Measurements from ENCODE around the gene MRPS9. TPM values are rescaled to one million over a fixed set of nuclear protein-coding genes. Genes with fewer than 3 reads are reported as not detected.

The MRPS9 gene
- total RNA-seq, 4 donors from 2014 or later: 34.9 to 79.5 (median 38.6) TPM

GRCh38 chr2:105110295-105110829 lies 72.5 kb downstream of the MRPS9 start:
- TF ChIP-seq POLR2A (IDR thresholded peaks at IDR 0.05) (no peak), CTCF (IDR thresholded peaks at IDR 0.05 in 4 of 5, conservative IDR thresholded peaks at IDR 0.05 in 1 of 5) (no peak)
- no peaks in the 10 kb centered on the region for H3K4me1 ChIP-seq
- in situ Hi-C loops (cut with MboI; ENCODE audit: low sequenced_read_pairs in 4 of 4): loop anchor here (5.0 to 10.0 kb wide), 3 partner anchors 124 to 132 kb away; partner anchors contain the start of gene GPR45 (in 2 of the 4)

GRCh38 chr2:105111365-105112150 lies 73.7 kb downstream of the MRPS9 start:
- no peaks in the 10 kb centered on the region for H3K27me3 ChIP-seq
- ATAC-seq: no peak
- no peak overlapping the region for H3K4me3 ChIP-seq
- TF ChIP-seq CTCF (IDR thresholded peaks at IDR 0.05 in 4 of 5, conservative IDR thresholded peaks at IDR 0.05 in 1 of 5) (no peak), POLR2A (IDR thresholded peaks at IDR 0.05) (no peak)
- no peaks in the 10 kb centered on the region for H3K9me3 ChIP-seq
- no peaks in the 10 kb centered on the region for H3K4me1 ChIP-seq
- no peak for DNase-seq
- no peak overlapping the region for H3K27ac ChIP-seq
- intact Hi-C loops (cut with DNase I; ENCODE audit: low total_unique reads): no loop called here
- in situ Hi-C loops (cut with MboI; ENCODE audit: low sequenced_read_pairs in 4 of 4): loop anchor here (5.0 to 10.0 kb wide), 3 partner anchors 123 to 131 kb away; partner anchors contain the start of gene GPR45 (in 2 of the 4)
- no peaks in the 10 kb centered on the region for H3K36me3 ChIP-seq

More at GRCh38 chr2:105110295-105110829, 72.5 kb downstream of the MRPS9 start:
- no peak overlapping the region for H3K27ac ChIP-seq
- intact Hi-C loops (cut with DNase I; ENCODE audit: low total_unique reads): no loop called here
- DNase-seq (no peak), ATAC-seq (no peak)
- H3K27me3 ChIP-seq: no peaks in the 10 kb centered on the region
- H3K9me3 ChIP-seq: no peaks in the 10 kb centered on the region
- H3K4me3 ChIP-seq: no peak overlapping the region
- H3K36me3 ChIP-seq: no peaks in the 10 kb centered on the region

GRCh38 chr2:105112345-105112744 lies 74.5 kb downstream of the MRPS9 start:
- ATAC-seq (no peak), DNase-seq (no peak)
- Histone ChIP-seq H3K4me1 (no peaks in the 10 kb centered on the region), H3K4me3 (no peak overlapping the region), H3K36me3 (no peaks in the 10 kb centered on the region), H3K27ac (no peak overlapping the region), H3K27me3 (no peaks in the 10 kb centered on the region), H3K9me3 (no peaks in the 10 kb centered on the region)
- in situ Hi-C loops (cut with MboI; ENCODE audit: low sequenced_read_pairs in 4 of 4): loop anchor here (5.0 to 10.0 kb wide), 3 partner anchors 122 to 130 kb away; partner anchors contain the start of gene GPR45 (in 2 of the 4)
- intact Hi-C loops (cut with DNase I; ENCODE audit: low total_unique reads): no loop called here
- TF ChIP-seq CTCF (IDR thresholded peaks at IDR 0.05 in 4 of 5, conservative IDR thresholded peaks at IDR 0.05 in 1 of 5): no peak
- no peak for TF ChIP-seq POLR2A (IDR thresholded peaks at IDR 0.05)

- no peaks in the 10 kb centered on the region for H3K4me1 ChIP-seq
- intact Hi-C loops (cut with DNase I; ENCODE audit: low total_unique reads): loop anchor here (2.0 kb wide), 1 partner anchor 125 kb away; no protein-coding TSS in a partner anchor
- no peaks in the 10 kb centered on the region for H3K36me3 ChIP-seq
- TF ChIP-seq CTCF (IDR thresholded peaks at IDR 0.05 in 4 of 5, conservative IDR thresholded peaks at IDR 0.05 in 1 of 5): no peak
- TF ChIP-seq POLR2A (IDR thresholded peaks at IDR 0.05): no peak
- H3K27ac ChIP-seq: no peak overlapping the region
- H3K27me3 ChIP-seq: no peaks in the 10 kb centered on the region
- DNase-seq (no peak), ATAC-seq (no peak)
- no peaks in the 10 kb centered on the region for H3K9me3 ChIP-seq
- in situ Hi-C loops (cut with MboI; ENCODE audit: low sequenced_read_pairs in 4 of 4): loop anchor here (5.0 to 10.0 kb wide), 3 partner anchors 121 to 129 kb away; partner anchors contain the start of gene GPR45 (in 2 of the 4)
- no peak overlapping the region for H3K4me3 ChIP-seq
These were observed 75.9 kb downstream of the MRPS9 start for GRCh38 chr2:105113616-105114291.

All from gastrocnemius medialis (tissue), 4 donors.